PFSK-1 (cell line): Measurements from ENCODE around the gene TBX1. TPM values are rescaled to one million over a fixed set of nuclear protein-coding genes. Genes with fewer than 3 reads are reported as not detected.
A peak's percentile ranks its signal among the peaks of the same experiment; 100 is the strongest.

Experiments
- FOXP2 ChIP-seq: optimal IDR thresholded peaks from 2 replicates; pipeline ENCODE3; 2011; ENCODE audit warnings: borderline replicate concordance, control low read depth, inconsistent platforms; ENCODE audit not compliant: insufficient read depth; ENCODE audit errors: extremely low read length, extremely low read depth
- POLR2AphosphoS5 ChIP-seq: IDR thresholded peaks from 2 replicates; pipeline ENCODE4 v1.6.1; 2012; ENCODE audit warnings: low read depth, mild to moderate bottlenecking, control low read depth, low read length, moderate library complexity
- SIN3A ChIP-seq: IDR thresholded peaks from 2 replicates; pipeline ENCODE4 v1.6.1; 2012; ENCODE audit warnings: mild to moderate bottlenecking, low read length, moderate library complexity, borderline replicate concordance; ENCODE audit not compliant: insufficient read depth
- TAF1 ChIP-seq: IDR thresholded peaks from 2 replicates; pipeline ENCODE4 v1.6.1; 2012; ENCODE audit warnings: low read length, control low read depth, borderline replicate concordance; ENCODE audit not compliant: insufficient read depth
- polyA plus RNA-seq: library from polyadenylated mRNA; unstranded; fragments of >200 nt; gene quantifications from one replicate; pipeline ENCODE4 v1.2.1, GENCODE V29; 2012; ENCODE audit warnings: low read depth, missing spikeins; ENCODE audit not compliant: insufficient read length
- TF ChIP-seq, protein P1 (sequence below), 2 experiments: IDR thresholded peaks; 2 replicates each; pipeline versions ENCODE4 v1.6.1 to v1.8.0; 2011 to 2012; ENCODE audit warnings: low read depth in 2 of 2, low read length in 2 of 2, control low read depth in 1 of 2, inconsistent platforms in 1 of 2, mild to moderate bottlenecking in 1 of 2, moderate library complexity in 1 of 2; ENCODE audit not compliant: insufficient read depth in 1 of 2

The TBX1 gene
- 0.95 TPM for polyA plus RNA-seq

DNA sequence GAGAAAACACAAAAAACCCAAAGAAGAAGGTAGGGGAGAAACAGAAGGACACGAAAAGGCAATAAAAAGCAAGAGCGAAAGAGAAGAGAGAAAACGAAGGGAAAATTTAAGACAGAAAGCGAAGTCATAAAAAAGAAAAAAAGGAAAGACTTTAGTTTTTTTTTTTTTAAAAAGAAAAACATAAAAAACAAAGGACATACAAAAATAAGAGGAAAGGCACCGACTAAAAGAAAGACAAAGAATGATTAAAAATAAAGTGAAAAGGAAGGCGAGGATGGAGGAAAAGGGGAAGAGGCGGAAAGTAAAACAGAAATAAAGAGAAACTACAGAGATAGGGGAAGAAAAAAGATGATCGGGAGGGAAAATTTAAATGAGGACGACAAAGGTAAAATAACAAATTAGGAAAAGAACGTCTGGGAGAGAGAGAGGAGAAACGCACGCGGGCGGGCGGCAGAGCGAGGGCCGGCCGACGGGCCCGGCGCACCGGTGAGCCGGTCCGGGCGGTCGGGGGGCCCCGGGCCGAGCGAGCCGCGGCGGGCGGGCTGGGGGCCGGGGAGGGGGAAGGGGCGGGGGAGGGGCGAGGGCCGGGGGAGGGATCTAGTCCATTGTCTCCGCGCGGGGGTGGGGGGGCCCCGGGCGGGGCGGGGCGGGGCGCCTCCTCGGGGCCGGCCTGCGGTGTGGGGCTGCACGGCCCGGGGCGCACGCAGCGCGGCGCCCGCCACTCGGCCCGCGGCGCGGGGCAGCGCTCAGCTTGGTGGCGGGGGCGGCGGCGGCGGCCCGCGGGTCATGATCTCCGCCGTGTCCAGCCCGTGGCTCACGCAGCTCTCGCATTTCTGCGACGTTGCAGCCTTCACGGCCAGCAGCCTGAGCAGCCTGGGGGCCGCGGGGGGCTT, at the start of gene TBX1:
TBX1 (plus strand) TSS at position 721 of the 893 bp plus-strand sequence; CDS start at position 787, 66 bp downstream.
- TF ChIP-seq FOXP2: no peak
- TF ChIP-seq SIN3A: no peak
- no peak for TF ChIP-seq TAF1

DNA sequence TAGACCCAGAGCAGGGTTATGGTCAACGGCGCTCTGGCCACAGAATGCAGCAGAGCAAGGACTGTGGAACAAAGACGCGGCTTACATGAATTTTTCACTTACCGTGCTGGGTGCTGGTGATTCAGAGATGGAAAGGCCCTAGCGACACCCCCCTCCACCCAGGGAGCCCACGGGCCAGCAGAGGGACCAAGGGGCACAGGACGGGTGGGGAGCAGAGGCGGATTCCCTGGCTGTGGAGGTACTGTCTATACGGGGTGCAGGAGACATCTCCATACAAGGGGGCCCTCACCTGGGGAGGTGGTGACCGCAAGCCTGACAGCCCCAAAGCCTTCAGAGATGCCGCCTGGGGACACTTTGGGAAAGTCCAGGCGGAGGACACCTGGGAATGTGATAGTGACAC, 47.3 kb upstream of the TBX1 start:
- TF ChIP-seq POLR2AphosphoS5: no peak
- TF ChIP-seq, protein P1, sequence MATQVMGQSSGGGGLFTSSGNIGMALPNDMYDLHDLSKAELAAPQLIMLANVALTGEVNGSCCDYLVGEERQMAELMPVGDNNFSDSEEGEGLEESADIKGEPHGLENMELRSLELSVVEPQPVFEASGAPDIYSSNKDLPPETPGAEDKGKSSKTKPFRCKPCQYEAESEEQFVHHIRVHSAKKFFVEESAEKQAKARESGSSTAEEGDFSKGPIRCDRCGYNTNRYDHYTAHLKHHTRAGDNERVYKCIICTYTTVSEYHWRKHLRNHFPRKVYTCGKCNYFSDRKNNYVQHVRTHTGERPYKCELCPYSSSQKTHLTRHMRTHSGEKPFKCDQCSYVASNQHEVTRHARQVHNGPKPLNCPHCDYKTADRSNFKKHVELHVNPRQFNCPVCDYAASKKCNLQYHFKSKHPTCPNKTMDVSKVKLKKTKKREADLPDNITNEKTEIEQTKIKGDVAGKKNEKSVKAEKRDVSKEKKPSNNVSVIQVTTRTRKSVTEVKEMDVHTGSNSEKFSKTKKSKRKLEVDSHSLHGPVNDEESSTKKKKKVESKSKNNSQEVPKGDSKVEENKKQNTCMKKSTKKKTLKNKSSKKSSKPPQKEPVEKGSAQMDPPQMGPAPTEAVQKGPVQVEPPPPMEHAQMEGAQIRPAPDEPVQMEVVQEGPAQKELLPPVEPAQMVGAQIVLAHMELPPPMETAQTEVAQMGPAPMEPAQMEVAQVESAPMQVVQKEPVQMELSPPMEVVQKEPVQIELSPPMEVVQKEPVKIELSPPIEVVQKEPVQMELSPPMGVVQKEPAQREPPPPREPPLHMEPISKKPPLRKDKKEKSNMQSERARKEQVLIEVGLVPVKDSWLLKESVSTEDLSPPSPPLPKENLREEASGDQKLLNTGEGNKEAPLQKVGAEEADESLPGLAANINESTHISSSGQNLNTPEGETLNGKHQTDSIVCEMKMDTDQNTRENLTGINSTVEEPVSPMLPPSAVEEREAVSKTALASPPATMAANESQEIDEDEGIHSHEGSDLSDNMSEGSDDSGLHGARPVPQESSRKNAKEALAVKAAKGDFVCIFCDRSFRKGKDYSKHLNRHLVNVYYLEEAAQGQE (IDR thresholded peaks at IDR 0.05; ENCODE audit: insufficient read depth in 1 of 2, low read depth in 2 of 2, low read length in 2 of 2): no peak
- no peak for TF ChIP-seq SIN3A
- TF ChIP-seq FOXP2: no peak
- no peak for TF ChIP-seq TAF1

DNA sequence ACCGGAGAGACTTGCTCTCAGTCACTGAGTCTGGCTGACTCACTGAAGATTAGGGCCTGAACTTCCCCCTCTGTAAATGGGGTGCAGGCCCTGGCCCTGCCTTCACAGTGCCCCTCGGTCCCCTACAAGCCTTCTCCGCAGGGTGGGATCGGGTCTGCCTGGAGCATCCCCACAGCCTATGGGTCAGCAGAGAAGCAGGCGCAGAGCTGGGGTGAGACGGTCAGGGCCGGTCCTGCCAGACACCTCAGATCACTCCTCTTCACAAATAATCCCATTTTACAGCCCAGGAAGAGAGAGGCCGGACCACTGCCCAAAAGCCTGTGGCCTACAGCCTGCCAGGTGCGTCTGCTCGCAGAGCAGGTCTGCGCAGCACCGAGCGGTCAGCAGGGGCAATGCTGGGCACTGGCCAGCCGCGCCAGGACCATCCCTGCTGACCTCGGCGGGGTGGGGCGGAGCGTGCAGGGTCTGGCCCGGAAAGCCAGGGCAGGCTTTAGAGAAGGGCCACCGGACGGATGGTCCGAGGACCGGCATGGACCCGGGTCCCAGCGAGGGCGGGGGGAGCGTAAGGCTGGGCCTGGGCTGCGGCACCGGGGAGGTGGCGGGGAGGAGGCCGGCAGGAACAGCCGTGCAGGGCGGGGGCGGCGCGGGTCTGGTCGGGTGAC, 46.8 kb upstream of the TBX1 start:
- no peak for TF ChIP-seq TAF1
- TF ChIP-seq FOXP2: peak; percentile 6

DNA sequence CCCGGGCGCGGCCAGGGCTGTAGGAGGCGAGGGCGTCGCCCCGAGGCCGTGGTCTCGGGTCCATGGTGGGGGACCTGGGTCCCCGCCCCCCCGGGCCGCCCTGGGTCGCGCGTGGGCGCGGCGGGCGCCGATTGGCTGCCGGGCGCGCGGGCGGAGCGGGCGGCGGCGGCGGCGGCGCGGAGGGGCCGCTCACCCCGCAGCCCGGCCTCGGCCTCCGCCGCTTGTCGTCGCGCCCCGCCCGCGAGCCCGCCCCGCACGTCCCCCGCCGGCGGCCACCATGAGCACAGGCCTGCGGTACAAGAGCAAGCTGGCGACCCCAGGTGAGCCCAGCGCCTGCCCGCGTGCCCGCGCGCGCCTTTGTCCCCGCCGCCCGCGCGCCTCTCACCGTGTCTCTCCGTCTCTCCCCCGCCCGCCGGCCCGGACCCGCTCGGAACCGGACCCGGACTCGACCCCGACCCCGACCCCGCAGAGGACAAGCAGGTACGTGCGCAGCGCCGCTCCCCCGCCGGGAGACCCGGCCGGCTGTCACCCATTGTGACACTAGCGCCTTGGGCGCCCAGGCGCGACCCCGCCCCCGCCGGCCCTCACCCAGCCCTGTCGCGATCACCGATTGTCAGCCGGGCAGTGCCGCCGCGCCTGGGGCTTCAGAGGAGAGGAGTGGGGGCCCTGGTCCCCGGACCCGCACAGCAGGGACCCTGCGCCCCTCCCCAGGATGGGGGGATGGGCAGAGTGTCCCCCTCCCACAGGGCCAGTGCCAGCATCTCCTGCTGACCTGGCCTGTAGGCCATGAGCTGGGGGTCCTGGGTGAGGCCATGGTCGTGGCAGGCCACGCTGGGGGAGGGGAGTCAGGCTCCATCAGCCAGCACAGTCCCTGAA, 46.0 kb upstream of the TBX1 start, which contains the start of gene SEPTIN5:
SEPTIN5 (plus strand) TSS at position 192 of the 876 bp plus-strand sequence; CDS start at position 278, 86 bp downstream.
- TF ChIP-seq POLR2AphosphoS5 (no peak), TAF1 (no peak), SIN3A (no peak), FOXP2 (no peak)
- TF ChIP-seq, protein P1 (IDR thresholded peaks at IDR 0.05; ENCODE audit: insufficient read depth in 1 of 2, low read depth in 2 of 2, low read length in 2 of 2): no peak

DNA sequence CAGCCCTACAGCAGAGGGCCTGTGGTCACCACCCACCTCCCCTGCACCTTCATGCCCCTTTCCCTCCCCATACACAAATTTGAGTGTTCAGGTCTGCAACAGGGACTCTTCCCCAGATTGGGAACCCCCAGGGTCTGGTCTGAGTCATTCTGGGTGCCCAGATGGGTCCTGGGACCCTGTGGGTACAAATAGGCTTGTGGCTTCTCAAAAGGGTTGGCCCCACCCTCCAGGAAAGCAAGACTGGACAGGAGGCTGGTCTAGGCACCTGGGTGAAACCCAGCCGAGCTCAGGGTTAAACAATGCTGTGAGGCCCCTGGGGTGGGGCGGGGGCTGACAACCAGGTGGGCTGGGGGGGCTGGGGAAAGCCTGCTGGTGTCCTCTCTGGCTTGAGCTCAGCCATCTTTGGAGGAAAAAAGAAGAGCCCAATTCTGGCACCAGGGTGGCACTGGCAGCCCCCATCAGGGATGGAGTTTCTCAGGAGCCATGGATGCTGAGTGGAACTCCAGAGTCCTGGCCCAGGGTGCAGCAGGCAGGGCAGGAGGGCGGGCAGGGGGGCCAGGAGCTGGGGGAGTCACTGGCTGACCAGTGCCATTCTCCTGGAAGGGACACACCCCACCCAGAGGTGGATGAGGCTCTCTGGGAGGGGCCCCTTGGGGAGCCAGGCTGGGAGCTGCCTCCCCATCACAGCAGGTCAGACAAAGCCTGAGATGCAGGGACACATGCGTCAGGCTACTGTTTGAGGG, 45.2 kb upstream of the TBX1 start:
- TF ChIP-seq, protein P1 (IDR thresholded peaks at IDR 0.05; ENCODE audit: insufficient read depth in 1 of 2, low read depth in 2 of 2, low read length in 2 of 2): no peak
- TF ChIP-seq TAF1 (no peak), FOXP2 (no peak), POLR2AphosphoS5 (no peak), SIN3A (no peak)
